HepG2 (cell line): Measurements from ENCODE around the gene METRNL. TPM values are rescaled to one million over a fixed set of nuclear protein-coding genes. Genes with fewer than 3 reads are reported as not detected.

Source experiments
- ATAC-seq: fragments of 200-7000 bp; cut with Tn5 transposase; 3 replicates; pipeline ENCODE4 v1.9.1; 2020; ENCODE audit warnings: mild to moderate bottlenecking, moderate library complexity
- BruUV-seq: library from RNA; stranded (reverse); fragments of 400-500 nt; replicated peaks from 2 replicates; lab custom pipeline; 2021; lab: Mats Ljungman, UMichigan
- CTCF ChIA-PET: fragments of 300-600 bp; formaldehyde crosslinking; extraction: SDS; loops from one replicate; lab custom pipeline; 2021; ENCODE audit warnings: low total read pairs, inconsistent platforms, low intra/inter-chr PET ratio; lab: Yijun Ruan, JAX
- POLR2A ChIA-PET: fragments of 350-600 bp; sonication (Branson Sonifier 250); formaldehyde crosslinking; loops from one replicate; lab custom pipeline; 2020; ENCODE audit warnings: antibody characterized with exemption, inconsistent platforms; lab: Yijun Ruan, JAX
- DNase-seq: peaks from one replicate; pipeline ENCODE4 v3.0.0-alpha.2; 2015; ENCODE audit warnings: low spot score
- FAIRE-seq: peaks from 3 replicates; lab custom pipeline; 2011; peaks lifted over from hg19 to GRCh38; lab: Jason Lieb, UNC
- H2AFZ ChIP-seq: one replicate; pipeline ENCODE4 v1.6.1; 2011; ENCODE audit warnings: low read length, inconsistent platforms
- H3K27ac ChIP-seq: fragments of 300-600 bp; 3 replicates; pipeline ENCODE4 v1.8.0; 2011; ENCODE audit warnings: mixed run types, mild to moderate bottlenecking, mixed read lengths, low read length, inconsistent platforms; ENCODE audit not compliant: insufficient read depth; ENCODE audit errors: extremely low read length
- H3K27me3 ChIP-seq, 2 experiments: fragments of 200-600 bp in 1 of 2; 2 replicates in 1 of 2; 3 replicates in 1 of 2; pipeline versions ENCODE4 v1.6.0 to v1.8.0; 2011; ENCODE audit warnings: low read length in 2 of 2, mild to moderate bottlenecking in 2 of 2, moderate library complexity in 2 of 2, inconsistent platforms in 1 of 2; ENCODE audit not compliant: insufficient read depth in 2 of 2, control insufficient read depth in 1 of 2
- H3K36me3 ChIP-seq, 2 experiments: fragments of 200-600 bp in 1 of 2; replicated peaks in 1 of 2; 2 replicates in 1 of 2; 3 replicates in 1 of 2; pipeline versions ENCODE4 v1.5.1 to v1.8.0; 2011; ENCODE audit warnings: low read length in 2 of 2, inconsistent platforms in 1 of 2; ENCODE audit not compliant: insufficient read depth in 2 of 2, control insufficient read depth in 1 of 2
- H3K4me1 ChIP-seq: 2 replicates; pipeline ENCODE4 v1.5.1; 2012; ENCODE audit warnings: low read length, inconsistent platforms; ENCODE audit not compliant: insufficient read depth
- H3K4me2 ChIP-seq: 2 replicates; pipeline ENCODE4 v1.6.0; 2011; ENCODE audit warnings: low read depth, low read length, inconsistent platforms
- H3K4me3 ChIP-seq, 3 experiments: fragments of 200-600 bp in 1 of 3; sonication (generic), shearing (Covaris generic) in 1 of 3; replicated peaks in 1 of 3; 2 replicates each; pipeline ENCODE4 v1.5.1; 2011 to 2016; ENCODE audit warnings: low read length in 3 of 3, inconsistent platforms in 2 of 3, low read depth in 2 of 3, mild to moderate bottlenecking in 2 of 3, control low read depth in 1 of 3, mixed read lengths in 1 of 3; ENCODE audit not compliant: insufficient read depth in 1 of 3
- H3K79me2 ChIP-seq: one replicate; pipeline ENCODE4 v1.6.1; 2011; ENCODE audit warnings: low read length, inconsistent platforms; ENCODE audit not compliant: insufficient read depth
- H3K9ac ChIP-seq: 2 replicates; pipeline ENCODE4 v1.6.0; 2011; ENCODE audit warnings: mild to moderate bottlenecking, low read depth, low read length, inconsistent platforms; ENCODE audit not compliant: insufficient read depth
- H3K9me3 ChIP-seq: 2 replicates; pipeline ENCODE4 v1.5.1; 2012; ENCODE audit warnings: mild to moderate bottlenecking, low read length
- H4K20me1 ChIP-seq: 2 replicates; pipeline ENCODE4 v1.6.0; 2011; ENCODE audit warnings: inconsistent platforms, mild to moderate bottlenecking, low read length, moderate library complexity; ENCODE audit not compliant: insufficient read depth
- AGO2 ChIP-seq: fragments of 200-400 bp; formaldehyde crosslinking; optimal IDR thresholded peaks from 2 replicates; pipeline ENCODE3; 2017; ENCODE audit warnings: mild to moderate bottlenecking, low read depth, low read length, moderate library complexity
- NFKBIZ ChIP-seq: IDR thresholded peaks from 2 replicates; pipeline ENCODE4 v1.6.1; 2018; ENCODE audit warnings: missing genetic modification reagents, missing compliant biosample characterization
- NR2F1 ChIP-seq, 2 experiments: fragments of 450-650 bp in 1 of 2; formaldehyde crosslinking in 1 of 2; IDR thresholded peaks; 2 replicates each; pipeline versions ENCODE4 v1.5.0 to v1.6.1; 2016 to 2020; ENCODE audit warnings: mild to moderate bottlenecking in 1 of 2, missing compliant biosample characterization in 1 of 2, missing genetic modification reagents in 1 of 2, moderate library complexity in 1 of 2
- TCF7L2 ChIP-seq: IDR thresholded peaks from 2 replicates; pipeline ENCODE4 v1.6.1; 2011; ENCODE audit warnings: mild to moderate bottlenecking, low read depth, low read length, moderate library complexity
- WGBS: methylation state at CpG from one replicate; pipeline ENCODE4 v1.1.6; 2017; ENCODE audit warnings: low lambda C conversion rate; 5-methylcytosine and 5-hydroxymethylcytosine counted together
- in situ Hi-C: cut with HindIII; loops from 2 replicates; pipeline ENCODE4 v1.10.0; 2017; ENCODE audit warnings: low pct_unique_long_range_greater_than_20kb; ENCODE audit not compliant: extremely low pct_ligation_motif_present
- intact Hi-C: fragments of 100-400 bp; cut with micrococcal nuclease; formaldehyde crosslinking; loops from one replicate; pipeline ENCODE4 v1.10.0; 2022; ENCODE audit not compliant: unreplicated experiment
- polyA plus RNA-seq, 8 experiments: library from polyadenylated mRNA; depleted of rRNA in 3 of 8; stranded (reverse) in 7 of 8; unstranded in 1 of 8; fragments of >200 nt; fragmentation: Illumina TruSeq in 4 of 8; extraction: Trizol in 4 of 8; gene quantifications; 2 replicates each; pipeline versions ENCODE4 v1.2.1 to v1.2.3, GENCODE V29; 2011 to 2016; ENCODE audit warnings: low read depth in 4 of 8, missing spikeins in 1 of 8, mixed read lengths in 1 of 8; ENCODE audit not compliant: insufficient read depth in 1 of 8
- total RNA-seq, 5 experiments: library from RNA; depleted of rRNA; stranded (reverse); fragments of >200 nt; fragmentation: Illumina TruSeq; extraction: Trizol; gene quantifications; 2 replicates each; pipeline ENCODE4 v1.2.3, GENCODE V29; 2016; ENCODE audit warnings: low read depth in 1 of 5
- TF ChIP-seq, protein P1 (sequence below): sonication (generic); formaldehyde crosslinking; conservative IDR thresholded peaks from 2 replicates; pipeline ENCODE4 v1.4.0; 2020; ENCODE audit warnings: mild to moderate bottlenecking, missing genetic modification reagents, moderate library complexity
- TF ChIP-seq, protein P2 (sequence below): sonication (generic); formaldehyde crosslinking; conservative IDR thresholded peaks from 2 replicates; pipeline ENCODE4 v1.8.0; 2022; ENCODE audit warnings: mild to moderate bottlenecking, moderate library complexity, missing genetic modification reagents

The METRNL gene
- total and polyA plus RNA-seq, 2 of the 13 experiments (the other 11 are each of a cell fraction or from before 2014, with no cell fraction given) = 0.66 to 0.84 TPM

DNA sequence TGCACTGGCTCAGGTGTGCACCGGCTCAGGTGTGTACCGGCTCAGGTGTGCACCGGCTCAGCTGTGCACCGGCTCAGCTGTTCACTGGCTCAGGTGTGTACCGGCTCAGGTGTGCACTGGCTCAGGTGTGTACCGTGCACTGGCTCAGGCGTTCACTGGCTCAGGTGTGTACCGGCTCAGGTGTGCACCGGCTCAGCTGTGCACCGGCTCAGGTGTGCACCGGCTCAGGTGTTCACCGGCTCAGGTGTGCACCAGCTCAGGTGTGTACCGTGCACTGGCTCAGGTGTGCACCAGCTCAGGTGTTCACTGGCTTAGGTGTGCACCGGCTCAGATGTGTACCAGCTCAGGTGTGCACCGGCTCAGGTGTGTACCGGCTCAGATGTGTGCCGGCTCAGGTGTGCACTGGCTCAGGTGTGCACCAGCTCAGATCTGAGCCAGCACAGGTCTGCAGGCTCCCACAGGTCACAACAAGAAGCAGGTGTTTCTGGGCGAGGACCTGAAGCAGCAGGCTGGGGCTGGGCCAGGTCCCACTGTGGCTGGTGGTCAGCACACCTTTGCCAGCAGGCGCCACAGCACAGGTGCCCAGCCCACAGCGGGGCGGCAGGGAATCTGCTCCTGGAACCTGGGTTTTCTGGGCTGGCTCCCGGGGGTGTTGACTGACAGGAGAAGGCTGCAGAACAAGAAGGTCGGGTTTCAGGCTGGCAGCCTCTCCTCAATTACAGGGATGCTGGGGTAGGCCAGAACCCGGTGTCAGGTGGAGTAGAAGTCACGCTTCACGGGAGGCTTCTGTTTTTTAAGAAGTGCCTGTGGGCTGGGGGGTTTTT lies 17.2 kb downstream of the METRNL start:
- BruUV-seq = no TSS peak
- FAIRE-seq (no peak), ATAC-seq (no peak)
- Histone ChIP-seq H3K27ac (no peak overlapping the region), H3K27me3 (peaks cover 19 to 54% of the 10 kb centered on the region in 2 experiments), H3K9ac (no peak overlapping the region), H3K9me3 (no peaks in the 10 kb centered on the region), H3K4me1 (peaks cover 27% of the 10 kb centered on the region)
- CTCF ChIA-PET = no interaction called here
- intact Hi-C loops = no loop called here
- TF ChIP-seq NR2F1 (CRISPR knock-in tag; IDR thresholded peaks at IDR 0.05) (no peak), TCF7L2 (no peak), AGO2 (peak; percentile 20), NFKBIZ (CRISPR knock-in tag) (no peak)
- TF ChIP-seq, protein P1, sequence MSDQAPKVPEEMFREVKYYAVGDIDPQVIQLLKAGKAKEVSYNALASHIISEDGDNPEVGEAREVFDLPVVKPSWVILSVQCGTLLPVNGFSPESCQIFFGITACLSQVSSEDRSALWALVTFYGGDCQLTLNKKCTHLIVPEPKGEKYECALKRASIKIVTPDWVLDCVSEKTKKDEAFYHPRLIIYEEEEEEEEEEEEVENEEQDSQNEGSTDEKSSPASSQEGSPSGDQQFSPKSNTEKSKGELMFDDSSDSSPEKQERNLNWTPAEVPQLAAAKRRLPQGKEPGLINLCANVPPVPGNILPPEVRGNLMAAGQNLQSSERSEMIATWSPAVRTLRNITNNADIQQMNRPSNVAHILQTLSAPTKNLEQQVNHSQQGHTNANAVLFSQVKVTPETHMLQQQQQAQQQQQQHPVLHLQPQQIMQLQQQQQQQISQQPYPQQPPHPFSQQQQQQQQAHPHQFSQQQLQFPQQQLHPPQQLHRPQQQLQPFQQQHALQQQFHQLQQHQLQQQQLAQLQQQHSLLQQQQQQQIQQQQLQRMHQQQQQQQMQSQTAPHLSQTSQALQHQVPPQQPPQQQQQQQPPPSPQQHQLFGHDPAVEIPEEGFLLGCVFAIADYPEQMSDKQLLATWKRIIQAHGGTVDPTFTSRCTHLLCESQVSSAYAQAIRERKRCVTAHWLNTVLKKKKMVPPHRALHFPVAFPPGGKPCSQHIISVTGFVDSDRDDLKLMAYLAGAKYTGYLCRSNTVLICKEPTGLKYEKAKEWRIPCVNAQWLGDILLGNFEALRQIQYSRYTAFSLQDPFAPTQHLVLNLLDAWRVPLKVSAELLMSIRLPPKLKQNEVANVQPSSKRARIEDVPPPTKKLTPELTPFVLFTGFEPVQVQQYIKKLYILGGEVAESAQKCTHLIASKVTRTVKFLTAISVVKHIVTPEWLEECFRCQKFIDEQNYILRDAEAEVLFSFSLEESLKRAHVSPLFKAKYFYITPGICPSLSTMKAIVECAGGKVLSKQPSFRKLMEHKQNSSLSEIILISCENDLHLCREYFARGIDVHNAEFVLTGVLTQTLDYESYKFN (CRISPR knock-in tag) = no peak
- TF ChIP-seq, protein P2, sequence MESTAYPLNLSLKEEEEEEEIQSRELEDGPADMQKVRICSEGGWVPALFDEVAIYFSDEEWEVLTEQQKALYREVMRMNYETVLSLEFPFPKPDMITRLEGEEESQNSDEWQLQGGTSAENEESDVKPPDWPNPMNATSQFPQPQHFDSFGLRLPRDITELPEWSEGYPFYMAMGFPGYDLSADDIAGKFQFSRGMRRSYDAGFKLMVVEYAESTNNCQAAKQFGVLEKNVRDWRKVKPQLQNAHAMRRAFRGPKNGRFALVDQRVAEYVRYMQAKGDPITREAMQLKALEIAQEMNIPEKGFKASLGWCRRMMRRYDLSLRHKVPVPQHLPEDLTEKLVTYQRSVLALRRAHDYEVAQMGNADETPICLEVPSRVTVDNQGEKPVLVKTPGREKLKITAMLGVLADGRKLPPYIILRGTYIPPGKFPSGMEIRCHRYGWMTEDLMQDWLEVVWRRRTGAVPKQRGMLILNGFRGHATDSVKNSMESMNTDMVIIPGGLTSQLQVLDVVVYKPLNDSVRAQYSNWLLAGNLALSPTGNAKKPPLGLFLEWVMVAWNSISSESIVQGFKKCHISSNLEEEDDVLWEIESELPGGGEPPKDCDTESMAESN (CRISPR knock-in tag) = no peak
- TF ChIP-seq, all 625 proteins: peak for 1
- in situ Hi-C loops = no loop called here
- H3K79me2 ChIP-seq = no peaks in the 10 kb centered on the region
- 73% methylated on average over 16 of the region's 26 CpGs for WGBS
- no peaks in the 10 kb centered on the region for H3K36me3 ChIP-seq
- no peak overlapping the region for H3K4me3 ChIP-seq
- DNase-seq = no peak
- no peak overlapping the region for H2AFZ ChIP-seq
- POLR2A ChIA-PET = no interaction called here
- no peak overlapping the region for H3K4me2 ChIP-seq
- H4K20me1 ChIP-seq = no peaks in the 10 kb centered on the region; the same call in 1 of the 2 replicates
